Stomach (tissue), 4 donors: ENCODE results near the gene CNTN5.

ENCODE experiments used
- EP300 ChIP-seq: sonication (generic); formaldehyde crosslinking; IDR thresholded peaks from one replicate; pipeline ENCODE4 v1.6.1; 2017; ENCODE audit warnings: antibody characterized with exemption
- POLR2A ChIP-seq, 4 donors: fragments of 450-650 bp; IDR thresholded peaks; one replicate each; pipeline ENCODE4 v1.6.1; 2016; ENCODE audit warnings: antibody characterized with exemption in 4 of 4, control low read depth in 2 of 4, mild to moderate bottlenecking in 1 of 4, moderate library complexity in 1 of 4
- POLR2AphosphoS5 ChIP-seq, 3 donors: sonication (generic); formaldehyde crosslinking; IDR thresholded peaks; one replicate each; pipeline ENCODE4 v1.6.1; 2016; ENCODE audit warnings: antibody characterized with exemption in 3 of 3
- TF ChIP-seq, protein P1 (sequence below), 7 experiments: fragments of 450-650 bp in 4 of 7; fragments of 200-600 bp in 3 of 7; sonication (generic) in 3 of 7; IDR thresholded peaks; one replicate each; pipeline ENCODE4 v1.5.1; 2016 to 2019; ENCODE audit warnings: antibody characterized with exemption in 7 of 7, control low read depth in 2 of 7, mild to moderate bottlenecking in 1 of 7

DNA sequence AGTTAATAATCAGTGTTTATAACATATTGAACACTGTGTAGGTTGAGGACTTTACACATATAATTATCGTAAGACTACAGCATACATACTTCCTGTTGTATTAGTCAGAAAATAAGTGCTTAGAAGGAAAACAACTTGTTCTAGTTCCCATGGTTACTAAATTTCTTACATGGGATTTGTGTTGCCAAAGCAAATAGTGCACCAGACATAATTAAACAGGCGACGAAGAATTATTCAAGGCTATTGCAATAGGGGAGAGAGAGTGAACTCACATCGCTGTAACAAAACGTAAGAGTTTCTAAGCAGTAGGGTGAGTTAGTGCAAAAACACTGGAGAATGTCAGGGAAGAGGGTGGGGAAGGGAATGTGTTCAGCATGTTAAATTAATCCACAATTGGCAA is 347.8 kb downstream of the CNTN5 start:
- TF ChIP-seq, protein P1, sequence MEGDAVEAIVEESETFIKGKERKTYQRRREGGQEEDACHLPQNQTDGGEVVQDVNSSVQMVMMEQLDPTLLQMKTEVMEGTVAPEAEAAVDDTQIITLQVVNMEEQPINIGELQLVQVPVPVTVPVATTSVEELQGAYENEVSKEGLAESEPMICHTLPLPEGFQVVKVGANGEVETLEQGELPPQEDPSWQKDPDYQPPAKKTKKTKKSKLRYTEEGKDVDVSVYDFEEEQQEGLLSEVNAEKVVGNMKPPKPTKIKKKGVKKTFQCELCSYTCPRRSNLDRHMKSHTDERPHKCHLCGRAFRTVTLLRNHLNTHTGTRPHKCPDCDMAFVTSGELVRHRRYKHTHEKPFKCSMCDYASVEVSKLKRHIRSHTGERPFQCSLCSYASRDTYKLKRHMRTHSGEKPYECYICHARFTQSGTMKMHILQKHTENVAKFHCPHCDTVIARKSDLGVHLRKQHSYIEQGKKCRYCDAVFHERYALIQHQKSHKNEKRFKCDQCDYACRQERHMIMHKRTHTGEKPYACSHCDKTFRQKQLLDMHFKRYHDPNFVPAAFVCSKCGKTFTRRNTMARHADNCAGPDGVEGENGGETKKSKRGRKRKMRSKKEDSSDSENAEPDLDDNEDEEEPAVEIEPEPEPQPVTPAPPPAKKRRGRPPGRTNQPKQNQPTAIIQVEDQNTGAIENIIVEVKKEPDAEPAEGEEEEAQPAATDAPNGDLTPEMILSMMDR (IDR thresholded peaks at IDR 0.05) = no peak
- TF ChIP-seq POLR2AphosphoS5 (IDR thresholded peaks at IDR 0.05) (no peak), POLR2A (IDR thresholded peaks at IDR 0.05) (no peak), EP300 (no peak)
